Head of caudate nucleus (tissue), 42 donors: Measurements from ENCODE around the gene NPY1R.

Source experiments
- DNase-seq, 42 donors: peaks; one replicate each; pipeline versions ENCODE4 v3.0.0 to v3.0.0-alpha.2; 2020 to 2021; ENCODE audit warnings: mixed read lengths in 7 of 42
- intact Hi-C: fragments of 100-400 bp; cut with DNase I; formaldehyde crosslinking; loops from one replicate; pipeline ENCODE4 v1.15.0; 2022

NPY1R gene

DNA sequence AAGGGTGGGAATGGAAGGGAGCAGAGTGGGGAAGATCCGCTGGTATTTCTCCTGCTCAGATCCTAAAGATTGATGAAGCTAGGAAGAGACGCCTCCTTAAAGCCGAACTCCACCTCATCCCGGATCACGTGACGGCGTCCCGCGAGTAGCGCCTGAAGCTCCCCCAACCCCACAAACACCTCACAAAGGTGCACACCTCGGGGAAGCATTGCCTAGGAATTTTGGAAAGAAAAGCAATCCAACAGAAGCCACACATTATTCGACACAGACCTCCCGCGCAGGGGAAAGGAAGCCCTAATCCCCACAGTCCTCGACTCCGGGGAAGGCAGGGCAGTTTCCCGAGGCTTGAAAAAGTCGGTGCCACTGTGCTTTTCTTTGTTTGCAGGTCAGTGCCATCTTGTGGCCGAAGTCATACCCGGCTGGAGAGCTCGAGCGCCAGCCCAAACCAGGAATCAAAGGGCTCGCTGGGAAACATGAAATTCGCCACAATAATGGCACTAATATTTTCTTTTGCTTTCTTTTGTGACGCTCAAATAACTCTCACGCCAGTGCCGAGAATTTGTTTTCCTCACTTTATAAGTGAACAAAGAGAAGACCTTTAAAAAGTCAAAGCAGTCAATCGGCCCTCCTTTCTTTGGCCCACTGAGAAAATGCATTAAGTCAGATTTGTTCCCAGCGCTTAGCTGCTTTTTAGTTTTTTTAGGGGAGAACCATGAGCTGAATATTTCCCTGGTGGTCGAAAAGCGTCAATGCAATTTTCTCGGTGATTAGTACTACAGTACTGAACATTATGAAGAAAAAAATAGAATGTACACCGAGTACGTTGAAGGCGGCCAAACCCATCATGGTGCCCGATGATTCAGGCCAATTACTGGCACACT, at the start of gene NPY1R:
Gene NPY1R, minus strand, starts transcription at position 71 of the 881 bp plus-strand sequence. CDS start 6,042 bp downstream, outside the sequence.
- peak; percentile 66 to 93 (median 83) for DNase-seq
- intact Hi-C loops: no loop called here

DNA sequence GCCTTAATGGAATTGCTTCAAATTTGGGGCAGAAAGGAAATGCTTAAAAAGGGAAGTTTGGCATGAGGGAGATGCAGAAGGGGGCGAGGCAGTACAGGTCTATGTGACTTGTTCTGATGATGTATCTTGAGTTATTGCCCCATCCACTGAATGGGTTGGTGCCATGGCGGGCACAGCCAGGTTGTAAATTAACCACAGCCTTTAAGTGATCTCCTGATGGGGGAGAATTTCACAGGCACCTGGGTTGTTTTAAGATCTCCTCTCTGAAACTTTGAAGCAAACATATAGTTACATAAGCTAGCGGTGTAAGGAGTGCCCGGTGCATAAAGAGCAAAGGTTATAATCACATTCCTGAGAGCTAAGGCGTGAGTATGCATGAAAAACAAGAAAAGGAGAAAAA, 48.3 kb upstream of the NPY1R start:
- intact Hi-C loops: no loop called here
- DNase-seq: no peak

DNA sequence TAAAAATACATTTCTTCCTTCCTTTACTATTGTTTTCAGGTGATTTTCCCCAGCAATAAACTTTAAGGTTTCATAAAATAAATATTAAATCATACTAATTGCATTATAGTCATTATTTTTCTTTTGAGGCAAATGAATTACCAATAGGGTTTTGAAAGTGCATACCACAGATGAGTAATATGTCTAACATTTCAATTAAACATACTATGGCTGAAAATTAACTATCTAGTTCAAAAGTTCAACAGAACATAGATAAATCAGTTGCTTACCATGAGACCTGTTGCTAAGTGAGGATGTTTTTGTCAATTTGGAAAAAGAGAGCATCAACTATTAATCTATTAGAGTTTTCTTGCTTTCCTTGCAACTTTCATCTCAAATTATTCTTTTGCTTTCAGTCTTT, 46.3 kb upstream of the NPY1R start:
- DNase-seq: no peak
- intact Hi-C loops: no loop called here

DNA sequence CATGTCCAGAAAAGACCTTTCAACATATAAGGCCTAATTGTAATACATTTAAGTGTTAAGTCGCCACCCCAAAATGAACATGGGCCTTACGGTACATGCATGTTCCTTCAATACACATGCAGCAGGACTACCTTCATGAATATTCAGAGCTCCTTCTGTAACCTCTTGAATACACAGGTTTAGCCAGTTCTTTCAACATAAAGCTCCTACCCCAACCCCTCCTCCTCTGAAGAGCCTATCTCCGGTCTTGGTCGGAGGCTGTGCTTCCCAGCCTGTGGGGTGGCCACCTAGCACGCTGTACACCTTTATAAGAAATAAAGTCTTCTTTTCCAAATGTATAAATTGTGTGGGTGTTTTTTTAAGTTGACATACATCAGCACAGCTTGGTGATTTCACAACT, 39.6 kb upstream of the NPY1R start:
- intact Hi-C loops: no loop called here
- no peak for DNase-seq

DNA sequence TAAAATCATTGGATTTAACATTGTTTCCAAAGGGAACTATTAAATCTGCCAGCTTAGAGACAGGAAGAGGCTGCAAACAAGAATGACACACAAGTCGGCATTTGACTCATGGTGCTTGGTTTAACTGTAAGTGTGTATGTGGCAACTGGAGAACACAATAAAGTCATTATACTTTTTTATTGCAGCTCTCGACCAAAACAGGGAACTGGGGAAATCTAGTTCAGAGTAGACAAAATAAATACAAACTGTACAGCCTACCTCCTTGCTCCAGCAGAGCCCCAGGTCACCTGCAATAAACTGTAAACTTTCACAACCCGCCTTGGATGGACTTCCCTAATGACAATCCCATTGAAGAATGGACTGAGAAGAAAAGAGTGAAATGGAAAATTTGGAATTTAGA, 35.3 kb upstream of the NPY1R start:
- intact Hi-C loops: no loop called here
- no peak for DNase-seq

DNA sequence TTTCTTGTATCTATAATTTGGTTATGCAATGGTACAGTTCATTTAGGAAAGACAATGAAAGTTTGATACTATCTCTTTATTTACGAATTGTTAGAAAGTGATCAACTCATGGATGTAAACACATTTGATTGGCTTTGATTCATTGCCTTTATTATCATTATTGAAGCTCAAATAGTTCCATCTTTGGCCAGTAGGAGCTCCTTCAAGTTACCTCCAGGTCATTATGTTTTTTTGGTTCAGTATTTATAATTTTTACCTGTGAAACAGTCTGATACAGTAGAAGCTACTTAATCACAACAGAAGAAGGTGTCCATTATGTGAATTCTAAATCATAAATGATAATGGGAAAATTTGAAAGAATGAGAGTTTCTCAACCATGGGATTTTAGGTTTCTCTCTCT, 23.7 kb upstream of the NPY1R start:
- no peak for DNase-seq
- intact Hi-C loops: no loop called here

DNA sequence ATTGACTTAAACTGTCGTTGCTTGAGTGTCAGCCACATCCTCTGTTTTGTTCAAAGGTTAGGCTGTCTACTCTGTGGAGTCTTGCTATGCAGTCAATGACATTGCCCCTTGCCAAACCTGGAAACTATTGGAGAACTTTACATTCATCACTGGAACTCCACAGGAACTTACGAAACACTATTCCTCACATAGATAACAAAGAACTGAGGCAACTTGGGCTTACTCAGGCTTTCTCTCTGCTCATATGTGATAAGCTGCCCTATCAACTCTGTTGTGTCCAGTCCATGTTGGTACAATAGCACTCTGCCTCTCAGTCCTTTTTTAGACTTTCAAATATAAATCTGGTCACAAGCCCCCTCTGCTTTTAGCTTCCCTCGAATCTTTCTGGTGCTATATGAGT, 20.7 kb upstream of the NPY1R start:
- no peak for DNase-seq
- intact Hi-C loops: no loop called here

DNA sequence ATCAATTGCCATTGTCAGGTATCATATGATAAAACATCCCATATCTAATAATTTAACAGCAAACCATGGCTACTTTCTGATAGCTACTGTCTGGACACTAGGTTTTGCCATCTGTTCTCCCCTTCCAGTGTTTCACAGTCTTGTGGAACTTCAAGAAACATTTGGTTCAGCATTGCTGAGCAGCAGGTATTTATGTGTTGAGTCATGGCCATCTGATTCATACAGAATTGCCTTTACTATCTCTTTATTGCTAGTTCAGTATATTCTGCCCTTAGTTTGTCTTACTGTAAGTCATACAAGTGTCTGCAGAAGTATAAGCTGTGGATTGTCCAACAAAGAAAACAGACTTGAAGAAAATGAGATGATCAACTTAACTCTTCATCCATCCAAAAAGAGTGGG, 18.3 kb upstream of the NPY1R start:
- DNase-seq: no peak
- intact Hi-C loops: no loop called here

DNA sequence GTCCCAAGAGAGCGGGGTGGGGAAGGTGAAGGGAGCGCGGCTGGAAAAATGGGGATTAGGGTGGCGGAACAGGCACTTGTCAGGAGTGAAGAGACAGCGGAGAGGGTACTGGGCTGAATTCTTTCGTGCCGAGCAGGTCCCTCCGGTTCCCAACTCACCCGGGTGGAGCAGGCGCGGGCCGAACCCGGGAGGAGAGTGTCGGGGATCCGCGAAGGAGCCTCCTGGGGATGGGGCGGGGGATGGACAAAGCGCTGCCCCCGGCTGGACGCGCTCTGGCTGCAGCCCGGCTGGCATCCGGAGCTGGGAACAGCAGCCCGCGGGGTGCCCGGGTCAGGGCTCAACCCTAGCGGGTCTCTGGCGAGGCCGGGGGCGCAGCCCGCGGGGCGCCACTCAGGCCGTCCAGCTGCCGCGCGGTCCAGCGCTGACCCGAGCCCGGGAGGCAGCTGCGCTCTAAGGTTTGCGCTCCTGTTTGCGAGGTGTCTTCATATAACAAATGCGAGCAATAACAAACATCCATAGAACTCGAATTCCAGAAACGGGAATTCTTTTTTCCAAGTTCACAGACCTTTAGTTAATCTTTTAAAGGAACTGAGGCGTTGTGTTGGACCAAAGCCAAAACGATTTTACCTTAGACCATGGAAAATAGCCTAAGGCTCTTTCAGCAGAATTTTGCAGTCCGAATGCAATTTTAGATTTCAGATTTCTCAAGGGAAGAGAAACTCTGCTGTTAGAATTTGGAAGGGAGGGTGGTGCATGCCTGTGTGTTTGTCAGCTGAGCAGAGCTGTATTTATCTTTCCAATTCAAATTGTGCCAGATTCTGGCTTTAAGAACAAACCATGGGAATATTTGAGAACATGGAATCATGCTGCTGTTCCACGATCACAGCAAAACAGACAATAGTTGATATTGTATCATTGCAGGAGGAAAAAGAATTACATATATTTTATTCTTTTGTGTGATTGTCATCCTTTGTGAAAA, 12.0 kb upstream of the NPY1R start:
- intact Hi-C loops: no loop called here
- DNase-seq: peak in 23 of 42 donors; percentile 9 to 50 (median 20)

DNA sequence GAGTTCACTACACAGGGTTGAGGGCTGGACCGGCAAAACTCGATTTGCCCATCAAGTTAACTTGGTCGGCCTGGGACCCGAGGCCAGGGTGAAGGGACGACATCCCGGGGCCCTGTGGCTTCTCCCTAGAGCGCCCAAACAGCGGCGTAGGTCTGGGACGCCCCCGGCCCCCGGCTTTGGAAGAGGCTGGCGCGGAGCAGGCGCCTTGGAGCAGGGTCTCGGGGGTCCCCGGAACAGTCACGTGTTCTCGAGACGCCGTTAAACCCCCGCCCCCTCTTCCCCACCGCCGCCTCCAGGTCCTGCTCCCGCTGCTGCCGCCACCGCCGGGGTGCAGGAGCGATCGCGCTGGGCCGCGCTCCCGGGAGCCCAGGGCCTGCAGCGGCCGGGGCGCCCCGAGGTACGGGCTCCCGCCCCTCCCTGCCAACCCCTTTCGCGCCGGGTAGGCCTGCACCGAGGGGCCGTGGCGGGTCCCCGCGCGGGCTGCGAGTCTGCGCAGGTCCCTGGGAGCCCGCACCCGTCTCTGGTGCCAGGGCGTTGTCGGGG, 11.3 kb upstream of the NPY1R start, which contains the start of gene NPY5R:
Gene NPY5R, plus strand, starts transcription at position 289 of the 543 bp plus-strand sequence. CDS start 6,382 bp downstream, outside the sequence.
- DNase-seq: peak in 32 of 42 donors; percentile 6 to 58 (median 26)
- intact Hi-C loops: no loop called here

DNA sequence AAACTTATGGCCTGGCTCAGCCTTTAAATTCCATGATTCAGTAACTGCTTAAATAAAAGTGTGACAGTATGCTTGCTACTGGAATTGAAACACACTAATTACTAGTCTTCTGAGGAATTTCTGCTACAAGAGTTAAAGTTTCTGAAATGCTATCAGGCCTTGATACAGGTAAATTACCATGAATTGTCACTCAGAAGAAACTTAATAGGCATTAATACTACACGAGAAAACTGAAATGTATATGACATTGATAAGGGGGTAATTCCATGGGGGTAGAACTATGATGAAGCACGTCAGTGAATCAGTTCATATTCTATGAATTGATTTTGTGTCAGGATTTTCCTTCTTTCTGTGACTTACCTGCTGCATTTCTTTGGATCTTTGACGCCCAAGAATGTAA, 3.0 kb upstream of the NPY1R start:
- intact Hi-C loops: no loop called here

DNA sequence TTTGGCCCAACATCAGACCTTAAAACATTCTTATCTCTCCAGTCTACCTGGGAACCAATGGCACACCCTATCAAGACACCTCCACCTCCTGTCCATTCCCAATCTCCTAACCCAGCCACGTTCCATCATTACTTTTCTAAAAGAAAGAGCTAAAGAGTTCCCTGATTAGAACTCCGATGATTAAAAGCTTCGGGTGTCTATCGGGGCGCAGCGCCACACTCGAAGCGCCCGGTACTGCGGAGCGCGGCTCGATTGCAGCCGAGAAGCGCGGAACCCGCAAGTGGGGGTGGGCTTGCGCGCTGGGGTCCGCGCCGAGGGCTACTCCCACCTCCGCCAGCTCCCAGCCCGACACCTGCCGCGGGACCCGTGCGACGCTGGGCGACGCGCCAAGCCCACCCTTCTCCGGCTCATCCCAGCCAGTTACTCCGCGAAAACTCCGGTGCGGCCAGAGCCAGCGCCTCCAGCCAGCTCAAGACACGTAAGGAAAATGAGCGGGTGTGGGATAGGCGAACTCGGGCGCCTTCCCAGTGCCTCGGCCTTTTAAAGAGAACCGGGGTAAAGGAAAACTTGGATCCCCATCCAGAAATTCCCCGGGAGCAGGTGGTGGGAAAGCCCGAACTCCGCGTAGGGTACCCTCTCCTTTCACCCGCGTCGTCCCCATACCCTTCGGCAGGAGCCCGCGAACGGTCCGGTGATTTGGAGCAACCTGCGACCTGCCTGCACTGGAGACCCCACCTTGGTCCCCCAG, 593 bp downstream of the NPY1R start:
- DNase-seq: peak in 36 of 42 donors; percentile 19 to 70 (median 46)
- intact Hi-C loops: no loop called here

More for the DNA sequence above, 3.0 kb upstream of the NPY1R start:
- DNase-seq: no peak

DNA sequence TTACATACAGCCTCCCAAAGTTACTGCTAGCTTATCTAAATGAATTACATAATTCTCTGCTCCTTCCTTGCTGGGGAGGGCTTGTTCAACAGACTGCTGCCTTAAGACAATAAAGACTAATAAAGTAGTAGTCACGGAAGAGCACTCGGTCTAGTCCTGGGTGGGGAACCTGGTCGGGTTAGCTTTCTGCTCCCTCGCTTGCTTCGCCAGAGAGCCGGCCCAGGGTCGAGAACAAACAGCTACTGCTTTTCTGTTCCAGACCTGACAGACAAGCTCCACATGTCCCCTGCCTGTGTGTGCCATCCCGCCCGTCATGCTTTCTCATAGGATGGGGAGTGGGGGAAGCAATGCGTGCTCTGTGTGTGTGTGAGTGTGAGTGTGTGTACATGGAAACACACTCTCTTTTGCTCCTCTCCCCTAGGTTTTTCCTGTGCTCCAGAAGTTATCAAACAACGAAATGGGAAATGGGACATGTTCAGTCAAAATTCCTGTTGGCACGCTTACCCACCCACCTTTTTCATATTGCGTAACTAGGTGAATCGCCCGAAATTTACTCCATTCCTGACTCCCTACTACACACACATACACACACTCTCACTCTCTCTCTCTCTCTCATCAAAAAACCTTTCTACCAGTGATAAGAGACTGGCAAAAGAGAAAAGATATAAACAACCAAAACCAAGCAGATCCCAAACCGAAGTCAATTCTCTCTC, 1.3 kb downstream of the NPY1R start:
- intact Hi-C loops: no loop called here
- DNase-seq: peak in 31 of 42 donors; percentile 6 to 54 (median 28)

DNA sequence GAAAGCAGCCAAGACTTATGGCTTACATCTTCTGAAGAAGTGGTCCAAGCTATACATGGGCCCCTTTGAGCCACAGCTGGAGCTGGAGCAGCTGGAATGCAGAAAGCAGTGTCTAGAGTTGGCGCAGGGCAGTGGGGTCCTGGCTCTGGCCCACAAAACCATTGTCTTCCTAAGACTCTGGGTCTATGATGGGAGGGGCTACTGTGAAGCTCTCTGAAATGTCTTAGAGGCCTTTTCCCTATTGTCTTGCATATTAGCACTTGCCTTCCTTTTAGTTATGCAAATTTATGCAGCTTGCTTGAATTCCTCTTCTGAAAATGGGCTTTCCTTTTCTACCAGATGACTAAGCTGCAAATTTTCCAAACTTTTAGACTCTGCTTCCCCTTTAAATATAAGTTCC, 15.3 kb downstream of the NPY1R start:
- intact Hi-C loops: no loop called here
- DNase-seq: no peak

DNA sequence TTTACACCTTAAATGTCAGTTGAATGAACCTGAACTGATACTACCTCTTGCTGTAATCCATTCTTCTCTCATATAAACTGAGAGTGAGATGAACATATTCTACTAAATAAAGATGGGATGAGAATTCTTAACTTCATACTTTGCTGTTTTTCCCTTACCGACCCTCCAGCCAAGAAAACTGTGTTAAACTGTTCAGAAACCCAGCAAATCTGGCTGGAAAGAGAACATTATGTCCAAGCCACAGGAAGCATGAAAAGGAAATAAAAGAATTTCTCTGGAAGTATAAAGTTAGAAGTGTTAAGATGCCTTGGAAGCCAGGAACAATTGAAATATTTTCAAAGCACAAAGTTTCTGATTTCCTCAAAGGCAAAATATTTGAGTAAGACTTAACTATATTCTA, 22.9 kb downstream of the NPY1R start:
- intact Hi-C loops: no loop called here
- DNase-seq: no peak

DNA sequence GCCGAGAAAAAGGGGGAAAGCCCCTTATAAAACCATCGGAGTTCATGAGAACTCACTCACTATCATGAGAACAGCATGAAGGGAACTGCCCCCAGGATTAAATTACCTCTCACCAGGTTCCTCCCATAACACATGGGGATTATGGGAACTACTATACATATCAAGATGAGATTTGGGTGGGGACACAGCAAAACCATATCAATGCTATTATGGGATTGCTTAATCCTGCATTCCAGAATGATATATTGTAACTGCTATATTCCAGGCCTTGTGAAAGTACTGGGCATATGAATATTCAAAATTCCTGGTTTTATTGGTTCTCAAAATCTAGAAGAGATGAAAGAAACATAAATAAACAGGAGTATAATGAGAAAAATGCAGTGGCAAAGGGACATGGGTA, 29.3 kb downstream of the NPY1R start:
- DNase-seq: no peak
- intact Hi-C loops: no loop called here

DNA sequence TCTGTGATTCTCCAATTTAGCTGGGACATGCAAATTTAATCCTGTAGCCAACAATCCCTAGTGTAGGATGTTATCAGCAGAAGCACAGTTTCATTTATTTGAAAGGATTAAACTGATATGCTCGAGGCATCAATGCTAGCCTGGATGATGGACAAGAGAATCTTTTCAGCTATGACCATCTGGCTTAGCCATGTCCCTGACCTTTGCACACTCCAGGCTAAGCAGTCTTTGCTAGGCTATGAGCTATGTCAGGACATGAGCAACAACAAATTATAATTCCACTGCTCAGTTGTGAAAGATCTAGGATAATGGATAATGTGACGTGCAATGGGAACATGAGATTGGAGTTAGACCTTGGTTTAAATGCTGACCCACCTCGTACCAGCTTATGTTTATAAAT, 32.0 kb downstream of the NPY1R start:
- intact Hi-C loops: no loop called here
- no peak for DNase-seq

DNA sequence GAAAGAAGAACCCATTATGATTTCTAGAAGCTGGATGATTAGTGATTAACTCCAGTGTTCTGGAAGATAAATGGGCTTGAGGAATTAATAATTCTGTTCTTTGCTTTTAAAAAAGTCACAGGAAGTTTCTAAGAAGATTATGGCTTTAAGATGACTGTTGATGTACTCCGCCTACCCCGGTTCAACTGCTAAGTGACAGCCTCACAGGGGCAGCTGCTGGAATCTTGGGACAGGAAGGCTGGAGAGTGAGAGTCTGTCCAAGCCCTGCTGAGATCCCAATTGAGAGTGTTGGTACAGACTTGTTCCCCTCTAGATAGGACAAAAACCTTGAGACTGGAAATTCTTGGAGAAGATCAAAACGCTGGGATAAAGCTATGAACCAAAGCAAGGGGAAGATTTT, 37.3 kb downstream of the NPY1R start:
- intact Hi-C loops: no loop called here
- DNase-seq: no peak
